Activated effector memory CD4-positive, alpha-beta T cell treated with Interleukin-2 at 50 U/mL for 16 hours (primary cell): ENCODE data around the gene BMPR1A.

ENCODE experiments used
- DNase-seq: peaks from one replicate; pipeline ENCODE4 v3.0.0-alpha.2; 2020

Gene BMPR1A

GRCh38 chr10:86768412-86769062 lies 12.1 kb downstream of the BMPR1A start:
- no peak for DNase-seq

- DNase-seq = no peak
Observed at GRCh38 chr10:86769991-86770390, 13.6 kb downstream of the BMPR1A start.

GRCh38 chr10:86770412-86770960 lies 14.1 kb downstream of the BMPR1A start:
- DNase-seq = no peak

DNA sequence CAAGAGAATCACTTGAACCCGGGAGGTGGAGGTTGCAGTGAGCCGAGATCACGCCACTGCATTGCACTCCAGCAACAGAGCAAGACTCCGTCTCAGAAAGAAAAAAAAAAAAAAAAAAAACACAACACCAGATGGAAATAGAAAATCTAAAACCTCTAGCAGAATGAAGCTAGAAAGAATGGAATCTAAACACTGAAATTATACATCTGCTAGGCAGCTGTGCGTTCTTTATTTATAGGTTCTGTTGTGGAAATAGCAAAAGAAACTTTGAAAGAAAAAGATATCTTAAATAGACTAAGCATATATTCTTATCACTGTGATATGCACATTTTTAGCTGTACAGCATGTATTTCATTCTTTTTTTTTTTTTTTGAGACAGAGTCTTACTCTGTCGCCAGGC lies 17.1 kb downstream of the BMPR1A start:
- DNase-seq = no peak

DNA sequence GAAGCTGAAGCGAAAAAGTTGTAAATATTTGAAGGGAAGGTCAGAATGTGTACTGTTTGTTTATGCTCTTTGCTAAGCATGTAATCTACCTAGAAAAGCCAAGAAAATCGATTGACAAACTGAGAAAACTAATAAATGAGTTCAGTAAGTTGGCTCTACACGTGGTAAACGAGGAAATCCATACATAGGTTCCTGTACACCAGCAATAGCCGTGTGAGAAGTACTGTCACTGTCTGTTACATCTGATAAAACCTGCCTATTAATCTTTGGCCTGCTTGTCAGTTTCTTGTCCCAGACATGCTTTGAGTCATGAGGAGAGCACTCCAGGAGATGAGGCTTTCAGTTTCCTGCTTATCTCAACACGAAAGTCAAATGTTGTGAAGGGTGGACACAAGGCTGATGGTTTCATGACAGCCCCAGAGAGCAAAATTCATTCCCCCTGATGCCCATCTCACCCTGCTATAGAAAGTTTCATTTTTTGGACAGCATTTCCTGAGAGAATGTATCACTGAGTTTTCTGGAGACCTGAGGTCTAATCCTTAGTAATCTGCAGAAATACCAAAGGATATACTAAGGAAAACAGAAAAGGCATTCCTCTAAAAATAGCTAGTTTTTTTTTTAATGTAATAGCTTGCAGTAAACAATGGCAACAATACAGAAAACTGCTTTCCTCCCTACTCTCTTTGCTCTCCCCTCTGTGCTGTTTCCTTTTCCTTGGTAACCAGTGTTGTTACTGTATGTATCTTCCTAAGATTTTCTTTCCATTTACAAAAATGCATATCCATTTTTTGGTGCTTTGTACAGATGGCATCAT lies 18.8 kb downstream of the BMPR1A start:
- DNase-seq = no peak

- no peak for DNase-seq
Observed at GRCh38 chr10:86775870-86776180, 19.4 kb downstream of the BMPR1A start.

GRCh38 chr10:86779220-86780017 lies 23.0 kb downstream of the BMPR1A start:
- no peak for DNase-seq

DNA sequence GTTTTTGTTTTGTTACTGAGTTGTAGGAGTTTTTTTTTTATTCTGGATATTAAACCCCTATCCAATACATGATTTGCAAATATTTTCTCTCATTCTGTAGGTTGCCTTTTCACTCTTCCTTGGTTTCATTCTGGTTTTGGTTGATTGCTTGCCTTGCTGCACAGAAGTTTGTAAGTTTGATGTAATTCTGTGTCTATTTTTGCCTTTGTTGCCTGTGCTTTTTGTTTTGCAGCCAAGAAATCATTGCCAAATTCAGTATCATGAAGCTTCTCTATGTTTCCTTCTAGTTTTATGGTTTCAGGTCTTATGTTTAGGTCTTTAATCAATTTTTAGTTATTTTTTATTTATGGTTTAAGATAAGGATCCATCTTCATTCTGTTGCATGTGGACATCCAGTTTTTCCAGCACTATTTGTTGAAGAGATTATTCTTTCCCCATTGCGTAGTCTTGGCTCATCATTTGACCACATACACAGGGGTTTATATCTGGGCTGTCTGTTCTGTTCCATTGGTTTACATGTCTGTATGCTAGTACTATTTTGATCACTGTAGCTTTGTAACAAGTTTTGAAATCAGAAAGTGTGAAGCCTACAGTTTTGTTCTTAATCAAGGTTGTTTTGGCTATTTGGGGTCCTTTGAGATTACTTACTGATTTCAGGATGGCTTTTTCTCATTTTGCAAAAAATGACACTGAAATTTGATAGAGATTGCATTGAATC lies 26.4 kb downstream of the BMPR1A start:
- no peak for DNase-seq

- no peak for DNase-seq
Observed at GRCh38 chr10:86785037-86785436, 28.6 kb downstream of the BMPR1A start.

DNA sequence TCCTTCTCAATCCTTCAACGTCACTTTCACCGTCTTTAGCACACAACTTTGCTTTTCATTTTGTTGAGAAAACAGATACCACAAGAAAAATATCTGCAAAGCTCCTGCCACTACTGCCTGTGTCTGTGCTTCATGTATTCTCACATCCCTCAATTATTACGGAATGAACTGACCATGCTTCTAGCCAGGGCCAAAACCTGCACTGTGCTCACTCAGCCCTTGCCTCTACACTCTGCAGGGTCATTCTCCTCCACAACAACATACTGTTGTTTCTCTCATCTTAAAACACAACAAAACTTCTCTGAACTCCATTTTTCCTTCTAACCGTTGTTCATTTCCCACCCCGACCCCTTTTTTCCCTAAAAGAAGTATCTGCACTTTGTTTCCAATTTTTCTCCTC lies 29.5 kb downstream of the BMPR1A start:
- DNase-seq = no peak

GRCh38 chr10:86786368-86786767 lies 29.9 kb downstream of the BMPR1A start:
- DNase-seq = no peak

DNA sequence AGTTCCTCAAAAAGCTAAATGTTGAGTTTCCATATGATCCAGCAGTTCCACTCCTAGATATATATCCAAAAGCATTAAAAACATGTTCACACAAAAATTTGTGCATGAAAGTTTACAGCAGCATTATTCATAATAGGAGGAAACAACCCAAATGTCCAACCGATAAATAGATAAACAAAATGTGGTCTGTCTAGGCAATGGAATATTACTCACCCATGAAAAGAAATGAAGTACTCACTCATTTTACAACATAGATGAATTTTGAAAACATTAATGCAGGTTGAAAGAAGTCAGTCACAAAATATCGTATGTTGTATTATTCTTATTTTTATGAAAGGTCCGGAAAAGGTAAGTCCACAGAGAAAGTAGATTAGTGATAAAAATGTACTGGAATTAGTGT lies 34.0 kb downstream of the BMPR1A start:
- DNase-seq = no peak

DNA sequence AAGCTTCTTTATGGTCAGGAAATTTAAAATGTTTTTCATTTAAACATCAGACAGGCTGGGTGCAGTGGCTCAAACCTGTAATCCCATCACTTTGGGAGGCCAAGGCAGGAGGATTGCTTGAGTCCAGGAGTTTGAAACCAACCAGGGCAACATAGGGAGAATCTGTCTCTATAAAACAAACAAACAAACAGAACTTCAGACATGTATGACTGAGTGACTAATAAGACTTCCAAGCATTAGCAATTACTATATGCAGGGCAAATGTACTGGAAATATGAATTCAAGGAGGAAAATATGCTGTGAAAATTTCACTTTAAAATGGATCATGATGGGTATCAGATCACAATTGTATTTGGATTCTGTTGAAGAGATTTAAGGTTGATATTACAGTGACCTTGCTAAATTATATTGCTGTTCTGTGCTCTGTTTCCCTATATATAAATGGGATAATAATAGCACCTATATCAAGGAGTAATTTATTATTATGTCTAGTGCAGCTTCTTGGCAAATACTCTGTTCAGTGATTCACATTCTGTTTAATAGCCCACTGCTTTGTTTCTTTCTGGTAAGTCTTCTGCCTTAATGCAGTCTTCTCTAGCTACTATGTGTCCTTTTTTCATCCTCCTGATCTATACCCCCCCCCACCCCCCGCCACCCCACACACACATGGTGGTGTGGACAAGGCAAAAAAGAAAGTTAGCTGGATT lies 36.2 kb downstream of the BMPR1A start:
- DNase-seq = no peak

GRCh38 chr10:86793696-86794095 lies 37.3 kb downstream of the BMPR1A start:
- no peak for DNase-seq

- no peak for DNase-seq
Observed at GRCh38 chr10:86795353-86795752, 38.9 kb downstream of the BMPR1A start.

DNA sequence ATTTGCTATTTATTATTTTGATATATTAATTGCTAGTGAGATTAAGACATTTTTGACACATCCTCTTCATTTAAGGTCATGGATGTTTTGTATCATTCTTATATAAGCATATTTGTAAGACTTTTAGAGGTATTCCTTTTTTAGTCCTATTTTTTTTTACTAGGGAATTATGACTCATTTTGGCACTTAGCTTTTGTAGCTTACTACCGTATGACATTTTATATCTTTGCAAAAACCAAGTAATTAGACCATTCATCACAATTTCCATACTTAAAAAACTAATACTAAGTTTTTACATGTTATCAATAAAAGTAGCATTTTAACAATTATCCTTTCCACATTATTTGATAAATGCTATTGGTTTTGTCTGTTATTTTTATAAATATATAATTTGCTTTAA lies 41.6 kb downstream of the BMPR1A start:
- no peak for DNase-seq

- no peak for DNase-seq
Observed at GRCh38 chr10:86798611-86799010, 42.2 kb downstream of the BMPR1A start.

DNA sequence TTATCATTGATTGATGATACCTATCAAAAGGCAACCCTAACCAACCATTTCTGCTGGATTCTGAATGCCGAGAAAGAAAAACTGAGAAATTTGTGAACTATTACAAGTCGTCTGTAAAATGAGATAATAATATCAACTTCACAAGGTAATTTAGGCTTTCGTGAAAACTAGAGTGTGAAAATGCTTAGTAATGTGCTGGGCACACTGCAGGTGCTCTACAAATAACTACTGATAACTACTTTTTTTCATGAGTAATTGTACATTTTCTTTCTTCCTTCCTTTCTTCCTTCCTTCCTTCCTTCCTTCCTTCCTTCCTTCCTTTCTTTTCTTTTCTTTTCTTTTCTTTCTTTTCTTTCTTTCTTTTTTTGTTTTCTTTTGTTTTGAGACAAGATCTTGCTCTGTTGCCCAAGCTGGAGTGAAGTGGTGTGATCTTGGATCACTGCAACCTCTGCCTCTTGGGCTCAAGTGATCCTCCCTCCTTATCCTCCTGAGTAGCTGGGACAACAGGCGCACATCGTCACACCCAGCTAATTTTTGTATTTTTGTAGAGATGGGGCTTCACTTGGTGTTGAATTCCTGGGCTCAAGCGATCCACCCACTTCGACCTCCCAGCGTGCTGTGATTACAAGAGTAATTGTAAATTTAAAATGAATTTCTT lies 42.9 kb downstream of the BMPR1A start:
- DNase-seq = no peak

DNA sequence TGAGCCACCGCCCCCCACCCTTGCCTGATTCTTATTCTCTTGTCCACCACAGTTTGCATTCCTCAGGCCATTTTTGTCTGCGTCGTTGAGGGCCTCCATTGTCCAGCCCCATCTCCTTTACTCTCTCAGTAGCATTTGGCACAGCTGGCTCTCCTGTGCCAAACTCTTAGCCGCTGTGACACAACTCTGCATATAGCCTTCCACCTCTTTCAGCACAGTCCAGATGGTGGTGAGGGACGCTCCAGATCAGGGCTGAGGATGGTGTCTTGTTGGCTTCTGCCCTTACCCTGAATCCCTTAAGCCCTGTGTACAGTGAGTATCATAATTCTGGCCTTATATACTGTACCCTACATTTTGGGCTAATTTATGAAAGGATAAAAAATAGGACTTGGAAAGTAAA lies 45.6 kb downstream of the BMPR1A start:
- no peak for DNase-seq

- no peak for DNase-seq
Observed at GRCh38 chr10:86802473-86803108, 46.2 kb downstream of the BMPR1A start.

- DNase-seq = no peak
Observed at GRCh38 chr10:86803156-86803555, 46.7 kb downstream of the BMPR1A start.
